ENCODE data around the gene UNC5B.

The UNC5B gene

GRCh38 chr10:71297343-71297742 lies 85.0 kb downstream of the UNC5B start:
- no peak for TF ChIP-seq CTCF (IDR thresholded peaks at IDR 0.05; ENCODE audit: low read depth, low read length, missing control alignments)
- no peak for DNase-seq (ENCODE audit: low read depth)

GRCh38 chr10:71299071-71299785 lies 86.9 kb downstream of the UNC5B start:
- H3K4me3 ChIP-seq (ENCODE audit: low read depth, low read length): no peak overlapping the region

More at GRCh38 chr10:71297343-71297742, 85.0 kb downstream of the UNC5B start:
- no peak overlapping the region for H3K4me3 ChIP-seq (ENCODE audit: low read depth, low read length)

DNA sequence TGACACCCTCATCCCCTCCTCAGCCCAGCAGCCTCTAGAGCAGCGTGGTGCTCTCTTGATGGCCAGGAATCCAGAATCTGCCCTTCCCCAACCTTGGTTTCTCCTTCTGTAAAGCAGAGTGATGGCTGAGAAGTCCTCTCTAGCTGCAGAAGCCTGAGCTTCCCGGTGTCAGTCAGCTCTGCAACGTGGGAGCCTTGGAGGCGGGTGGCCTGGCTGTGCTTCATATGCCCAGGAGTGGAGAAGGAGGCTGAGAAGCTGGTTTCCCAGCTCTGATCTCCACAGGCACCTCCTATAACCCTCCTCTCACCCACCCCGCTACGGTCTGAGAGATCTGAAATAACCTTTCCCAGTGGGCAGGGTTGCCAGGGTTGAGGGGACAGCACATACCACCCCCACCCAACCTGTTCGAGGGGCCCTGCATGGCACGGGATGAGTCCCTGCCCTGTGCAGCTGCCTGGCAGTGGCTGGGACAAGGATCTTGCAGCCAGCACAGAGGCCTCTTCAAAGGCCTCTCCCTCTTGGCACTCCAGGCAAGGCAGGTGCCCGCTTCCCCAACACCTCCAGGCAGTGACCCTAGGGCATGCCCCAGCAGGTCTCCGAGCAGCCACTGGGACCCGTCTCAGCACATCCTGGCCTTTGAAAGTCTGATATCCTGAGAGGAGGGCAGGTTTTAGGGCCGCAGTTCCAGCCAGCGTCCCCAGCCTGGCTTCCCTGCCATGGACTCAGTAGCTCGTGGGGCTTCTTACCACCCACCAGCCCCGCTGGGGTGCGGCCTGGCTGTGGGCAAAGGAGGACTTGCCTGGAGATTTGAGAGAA lies 88.4 kb downstream of the UNC5B start:
- H3K4me3 ChIP-seq (ENCODE audit: low read depth, low read length): no peak overlapping the region
- no peak for DNase-seq (ENCODE audit: low read depth)
- TF ChIP-seq CTCF (IDR thresholded peaks at IDR 0.05; ENCODE audit: low read depth, low read length, missing control alignments): no peak

More at GRCh38 chr10:71299071-71299785, 86.9 kb downstream of the UNC5B start:
- DNase-seq (ENCODE audit: low read depth): no peak
- TF ChIP-seq CTCF (IDR thresholded peaks at IDR 0.05; ENCODE audit: low read depth, low read length, missing control alignments): no peak

DNA sequence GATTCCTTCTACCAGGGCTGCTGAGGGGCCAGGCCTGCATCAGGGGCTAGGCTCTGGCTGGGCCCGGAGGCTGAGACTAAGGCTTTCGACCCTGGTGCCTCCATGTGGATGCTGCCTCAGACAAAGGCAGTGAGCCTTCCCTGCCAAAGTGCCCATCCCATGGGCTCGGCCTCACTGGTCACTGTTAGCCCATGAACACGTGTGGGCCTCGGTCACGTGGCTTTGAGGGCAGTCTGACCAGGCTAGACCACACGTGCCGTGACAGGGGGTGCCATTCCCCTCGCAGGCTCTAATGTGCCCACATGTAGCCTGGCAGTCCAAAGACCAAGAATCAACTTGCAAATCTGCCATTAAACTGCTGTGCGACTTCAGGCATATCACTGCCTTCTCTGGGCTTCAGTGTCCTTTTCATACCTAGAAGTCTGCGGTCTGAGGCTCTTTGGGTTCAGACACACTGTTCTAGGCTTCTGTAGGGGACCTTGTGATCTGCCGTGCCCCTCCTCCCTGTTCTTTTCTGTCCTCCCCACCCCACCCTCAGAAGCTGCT lies 89.1 kb downstream of the UNC5B start:
- no peak for DNase-seq (ENCODE audit: low read depth)
- TF ChIP-seq CTCF (IDR thresholded peaks at IDR 0.05; ENCODE audit: low read depth, low read length, missing control alignments): no peak
- H3K4me3 ChIP-seq (ENCODE audit: low read depth, low read length): no peak overlapping the region

DNA sequence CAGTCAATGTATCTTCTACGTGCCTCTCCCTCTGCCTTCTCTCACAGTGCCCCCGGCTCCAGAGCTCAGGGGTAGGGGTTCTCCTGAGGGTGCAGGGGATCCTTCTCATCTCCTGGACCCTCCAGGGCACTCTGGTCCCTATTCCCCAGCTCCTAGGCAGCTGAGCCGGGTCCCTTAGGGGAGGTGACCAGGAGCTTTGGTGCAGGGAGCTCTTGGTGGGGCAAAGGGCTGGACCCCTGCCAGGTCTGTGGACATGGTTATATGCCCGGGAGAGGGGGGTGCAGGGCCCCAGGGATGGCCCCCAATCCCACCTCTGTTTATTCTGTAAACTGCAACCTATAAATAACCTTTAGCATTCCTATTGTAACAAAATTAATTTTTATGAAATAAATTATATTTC lies 90.1 kb downstream of the UNC5B start:
- no peak for DNase-seq (ENCODE audit: low read depth)
- no peak overlapping the region for H3K4me3 ChIP-seq (ENCODE audit: low read depth, low read length)
- no peak for TF ChIP-seq CTCF (IDR thresholded peaks at IDR 0.05; ENCODE audit: low read depth, low read length, missing control alignments)

- TF ChIP-seq CTCF (IDR thresholded peaks at IDR 0.05; ENCODE audit: low read depth, low read length, missing control alignments): peak; percentile 61
- H3K4me3 ChIP-seq (ENCODE audit: low read depth, low read length): no peak overlapping the region
- DNase-seq (ENCODE audit: low read depth): no peak
These were observed 90.7 kb downstream of the UNC5B start for GRCh38 chr10:71302874-71303568.
